HEK293T (cell line): ENCODE data around the gene HGD.

Experiments used
- ARNT ChIP-seq: fragments of 450-650 bp; IDR thresholded peaks from 2 replicates; pipeline ENCODE4 v1.6.1; 2017; ENCODE audit warnings: mild to moderate bottlenecking
- BHLHE40 ChIP-seq: fragments of 450-650 bp; IDR thresholded peaks from 2 replicates; pipeline ENCODE4 v1.6.1; 2016; ENCODE audit warnings: mild to moderate bottlenecking, moderate library complexity, borderline replicate concordance
- ELF4 ChIP-seq: fragments of 450-650 bp; IDR thresholded peaks from 2 replicates; pipeline ENCODE4 v1.6.1; 2017; ENCODE audit warnings: antibody characterized with exemption
- FOXA1 ChIP-seq: fragments of 450-650 bp; IDR thresholded peaks from 2 replicates; pipeline ENCODE4 v1.6.1; 2016; ENCODE audit warnings: mild to moderate bottlenecking
- FOXK2 ChIP-seq: fragments of 450-650 bp; IDR thresholded peaks from 2 replicates; pipeline ENCODE4 v1.6.1; 2016; ENCODE audit warnings: mild to moderate bottlenecking
- FOXM1 ChIP-seq: fragments of 450-650 bp; IDR thresholded peaks from 2 replicates; pipeline ENCODE4 v1.6.1; 2017; ENCODE audit warnings: mild to moderate bottlenecking, borderline replicate concordance
- HDGF ChIP-seq: fragments of 450-650 bp; IDR thresholded peaks from 2 replicates; pipeline ENCODE4 v1.6.1; 2017; ENCODE audit warnings: antibody characterized with exemption, borderline replicate concordance
- L3MBTL2 ChIP-seq: fragments of 450-650 bp; conservative IDR thresholded peaks from 2 replicates; pipeline ENCODE4 v1.6.1; 2016; ENCODE audit warnings: mild to moderate bottlenecking
- LEF1 ChIP-seq: fragments of 450-650 bp; IDR thresholded peaks from 2 replicates; pipeline ENCODE4 v1.6.1; 2017; ENCODE audit warnings: mild to moderate bottlenecking, borderline replicate concordance
- NFRKB ChIP-seq: fragments of 450-650 bp; IDR thresholded peaks from 2 replicates; pipeline ENCODE4 v1.6.1; 2016; ENCODE audit warnings: mild to moderate bottlenecking, moderate library complexity
- PKNOX1 ChIP-seq: fragments of 450-650 bp; IDR thresholded peaks from 2 replicates; pipeline ENCODE4 v1.6.1; 2016
- SP1 ChIP-seq: fragments of 450-650 bp; IDR thresholded peaks from 2 replicates; pipeline ENCODE4 v1.6.1; 2017
- TARDBP ChIP-seq: fragments of 450-650 bp; IDR thresholded peaks from 2 replicates; pipeline ENCODE4 v1.6.1; 2016
- ZNF384 ChIP-seq: fragments of 450-650 bp; IDR thresholded peaks from 2 replicates; pipeline ENCODE4 v1.6.1; 2016

GRCh38 chr3:120681018-120681417 lies 1.0 kb downstream of the HGD start:
- TF ChIP-seq FOXA1 (no peak), TARDBP (no peak), L3MBTL2 (no peak), PKNOX1 (no peak), NFRKB (no peak), LEF1 (no peak), FOXK2 (no peak), ZNF384 (no peak), SP1 (no peak), FOXM1 (no peak), BHLHE40 (no peak), HDGF (no peak), ELF4 (no peak), ARNT (no peak)
